Measurements from ENCODE around the gene KCNK18. TPM values are rescaled to one million over a fixed set of nuclear protein-coding genes. Genes with fewer than 3 reads are reported as not detected.

The KCNK18 gene
- total RNA-seq, 1 experiment from 2014 or later: not detected

DNA sequence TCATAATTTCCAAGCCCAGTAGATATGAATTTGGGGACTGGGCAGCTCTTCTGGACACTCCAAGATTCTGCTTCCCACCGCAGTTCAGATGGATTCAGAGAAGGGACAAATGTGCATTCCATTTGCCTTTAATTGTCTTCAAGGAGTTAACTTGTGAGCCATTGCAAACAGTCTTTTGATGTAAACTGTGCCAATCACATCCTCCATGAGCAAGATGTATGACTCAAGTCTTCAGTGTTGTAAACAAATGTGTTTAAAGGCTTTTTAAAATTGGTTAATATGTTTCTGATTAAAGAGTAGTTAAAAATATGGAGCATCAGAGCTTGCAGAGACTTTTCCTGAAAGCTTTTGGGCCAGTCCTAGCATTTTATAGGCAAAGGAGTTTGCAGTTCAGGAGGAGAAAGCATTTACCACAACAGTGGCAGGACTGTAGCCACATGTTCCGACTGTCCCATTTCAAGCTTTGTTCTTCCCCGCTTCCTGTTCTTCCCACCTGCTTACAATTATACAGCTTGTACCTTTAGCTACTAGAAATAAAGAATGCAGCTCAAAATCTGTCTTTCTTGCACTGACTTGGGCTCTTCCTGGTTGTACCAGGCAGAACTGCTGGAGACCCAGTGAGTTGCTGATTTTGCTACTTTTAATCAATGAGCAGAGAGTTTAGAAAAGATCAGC lies 49.8 kb downstream of the KCNK18 start:
- Mint-ChIP-seq H3K27me3 (ENCODE audit: low read depth) (peaks cover 46% of the 10 kb centered on the region), H3K36me3 (ENCODE audit: insufficient read depth in 1 of 3, low read depth in 3 of 3) (no peaks in the 10 kb centered on the region; a peak in 1 of 7 replicates), H3K27ac (no peak overlapping the region), H3K4me1 (peaks cover 6 to 15% of the 10 kb centered on the region in 2 experiments), H3K9me3 (no peaks in the 10 kb centered on the region), H3K4me3 (no peak overlapping the region)
- Histone ChIP-seq H4K91ac (ENCODE audit: insufficient read length, low read depth, low read length) (no peak overlapping the region), H2BK12ac (ENCODE audit: insufficient read length, low read depth, low read length) (no peak overlapping the region), H3K27ac (ENCODE audit: insufficient read length, low read depth, low read length) (no peak overlapping the region), H3K27me3 (ENCODE audit: insufficient read depth, low read length) (peaks cover 7% of the 10 kb centered on the region; the same call in 1 of the 2 replicates), H3K9ac (ENCODE audit: extremely low read depth, insufficient read length, low read length) (no peak overlapping the region), H4K5ac (ENCODE audit: insufficient read length, low read depth, low read length) (no peak overlapping the region), H3K23ac (ENCODE audit: insufficient read length, low read depth, low read length) (no peak overlapping the region), H4K8ac (replicated peaks; ENCODE audit: insufficient read length, low read depth, low read length) (no peak overlapping the region), H2BK20ac (ENCODE audit: low read depth, low read length, poor library complexity, severe bottlenecking) (no peak overlapping the region), H3K56ac (ENCODE audit: insufficient read length, low read depth, low read length) (no peak overlapping the region), H2BK120ac (ENCODE audit: low read depth, low read length, poor library complexity, severe bottlenecking) (no peak overlapping the region), H2AK5ac (ENCODE audit: insufficient read length, low read length) (no peak overlapping the region), H2BK5ac (ENCODE audit: insufficient read length, low read length) (no peak overlapping the region), H3K4me1 (ENCODE audit: insufficient read depth, low read length) (no peaks in the 10 kb centered on the region), H3K14ac (ENCODE audit: insufficient read depth, low read length) (no peak overlapping the region), H2AFZ (ENCODE audit: low read length) (no peak overlapping the region), H4K20me1 (ENCODE audit: control insufficient read depth, insufficient read depth, insufficient read length) (no peaks in the 10 kb centered on the region), H3K4ac (ENCODE audit: low read depth, low read length) (no peak overlapping the region), H3K79me2 (ENCODE audit: insufficient read depth, low read length) (no peaks in the 10 kb centered on the region), H3K23me2 (ENCODE audit: insufficient read length, low read depth, low read length, poor library complexity, severe bottlenecking) (no peaks in the 10 kb centered on the region), H3T11ph (ENCODE audit: low read length) (no peak overlapping the region), H3K9me3 (ENCODE audit: control insufficient read depth, low read depth, low read length) (no peaks in the 10 kb centered on the region), H2BK15ac (ENCODE audit: low read depth, low read length) (no peak overlapping the region), H3K4me2 (ENCODE audit: insufficient read depth, insufficient read length, low read length) (no peak overlapping the region), H3K18ac (ENCODE audit: insufficient read length, low read depth, low read length) (no peak overlapping the region), H3K79me1 (ENCODE audit: insufficient read depth, low read depth, low read length, poor library complexity, severe bottlenecking) (no peaks in the 10 kb centered on the region)
- no CpG with 5 or more reads among the region's 3 CpGs for WGBS (ENCODE audit: extremely low coverage, insufficient read length, low lambda C conversion rate)
- no peak for DNase-seq
- TF ChIP-seq, protein P1, sequence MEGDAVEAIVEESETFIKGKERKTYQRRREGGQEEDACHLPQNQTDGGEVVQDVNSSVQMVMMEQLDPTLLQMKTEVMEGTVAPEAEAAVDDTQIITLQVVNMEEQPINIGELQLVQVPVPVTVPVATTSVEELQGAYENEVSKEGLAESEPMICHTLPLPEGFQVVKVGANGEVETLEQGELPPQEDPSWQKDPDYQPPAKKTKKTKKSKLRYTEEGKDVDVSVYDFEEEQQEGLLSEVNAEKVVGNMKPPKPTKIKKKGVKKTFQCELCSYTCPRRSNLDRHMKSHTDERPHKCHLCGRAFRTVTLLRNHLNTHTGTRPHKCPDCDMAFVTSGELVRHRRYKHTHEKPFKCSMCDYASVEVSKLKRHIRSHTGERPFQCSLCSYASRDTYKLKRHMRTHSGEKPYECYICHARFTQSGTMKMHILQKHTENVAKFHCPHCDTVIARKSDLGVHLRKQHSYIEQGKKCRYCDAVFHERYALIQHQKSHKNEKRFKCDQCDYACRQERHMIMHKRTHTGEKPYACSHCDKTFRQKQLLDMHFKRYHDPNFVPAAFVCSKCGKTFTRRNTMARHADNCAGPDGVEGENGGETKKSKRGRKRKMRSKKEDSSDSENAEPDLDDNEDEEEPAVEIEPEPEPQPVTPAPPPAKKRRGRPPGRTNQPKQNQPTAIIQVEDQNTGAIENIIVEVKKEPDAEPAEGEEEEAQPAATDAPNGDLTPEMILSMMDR (conservative IDR thresholded peaks at IDR 0.05): no peak

All from H9 (cell line).